SU-DHL-6 (cell line): ENCODE measurements around the gene DNAJC9.

Experiments
- H2AFZ ChIP-seq: fragments of 200-600 bp; sonication (generic); 2 replicates; pipeline ENCODE4 v1.6.1; 2014; ENCODE audit warnings: low read depth, mild to moderate bottlenecking, moderate library complexity, mixed read lengths, antibody characterized with exemption, low read length; ENCODE audit not compliant: severe bottlenecking
- H3F3A ChIP-seq: fragments of 200-600 bp; shearing (Covaris generic); 2 replicates; pipeline ENCODE4 v1.6.0; 2016; ENCODE audit warnings: antibody characterized with exemption, mild to moderate bottlenecking; ENCODE audit not compliant: insufficient read depth
- H3K27ac ChIP-seq: fragments of 200-600 bp; sonication (generic); 2 replicates; pipeline ENCODE4 v1.5.1; 2016; ENCODE audit warnings: low read depth, mild to moderate bottlenecking, low read length, moderate library complexity, mixed read lengths
- H3K27me3 ChIP-seq: fragments of 200-600 bp; sonication (generic), shearing (Covaris generic); 2 replicates; pipeline ENCODE4 v1.6.0; 2014; ENCODE audit warnings: mild to moderate bottlenecking, low read length
- H3K36me3 ChIP-seq: fragments of 200-600 bp; sonication (generic); 2 replicates; pipeline ENCODE4 v1.6.1; 2014; ENCODE audit warnings: mild to moderate bottlenecking, low read length, mixed read lengths
- H3K4me2 ChIP-seq: fragments of 300-600, 200-600 bp; shearing (Covaris generic), sonication (generic); 2 replicates; pipeline ENCODE4 v1.6.0; 2014; ENCODE audit warnings: low read length, low read depth, mild to moderate bottlenecking; ENCODE audit not compliant: poor library complexity, severe bottlenecking
- H3K4me3 ChIP-seq: fragments of 200-600 bp; sonication (generic); 2 replicates; pipeline ENCODE4 v1.5.1; 2014; ENCODE audit warnings: antibody characterized with exemption, low read length, mild to moderate bottlenecking, mixed read lengths; ENCODE audit not compliant: insufficient read depth, poor library complexity, severe bottlenecking
- H3K79me2 ChIP-seq: fragments of 200-600 bp; sonication (generic); 2 replicates; pipeline ENCODE4 v1.6.1; 2014; ENCODE audit warnings: mild to moderate bottlenecking, low read length, moderate library complexity; ENCODE audit not compliant: insufficient read depth
- H3K9ac ChIP-seq: fragments of 200-600 bp; sonication (generic); 2 replicates; pipeline ENCODE4 v1.7.0; 2014; ENCODE audit warnings: mild to moderate bottlenecking, low read length
- H3K9me2 ChIP-seq: fragments of 200-600 bp; sonication (generic); replicated peaks from 2 replicates; pipeline ENCODE4 v1.6.1; 2014; ENCODE audit warnings: low read length; ENCODE audit not compliant: insufficient read depth
- H3K9me3 ChIP-seq: fragments of 200-600 bp; sonication (generic); 2 replicates; pipeline ENCODE4 v1.6.1; 2014; ENCODE audit warnings: low read length, mixed read lengths; ENCODE audit not compliant: insufficient read depth
- H4K20me1 ChIP-seq: fragments of 200-600 bp; sonication (generic); 2 replicates; pipeline ENCODE4 v1.6.1; 2014; ENCODE audit warnings: low read depth, mild to moderate bottlenecking, antibody characterized with exemption, low read length, moderate library complexity, mixed read lengths
- EZH2phosphoT487 ChIP-seq: fragments of 200-600 bp; sonication (generic), shearing (Covaris generic); conservative IDR thresholded peaks from 2 replicates; pipeline ENCODE4 v1.6.1; 2018; ENCODE audit warnings: mild to moderate bottlenecking, antibody characterized with exemption, low read length, moderate library complexity, mixed read lengths
- TF ChIP-seq, protein P1 (sequence below): fragments of 200-600 bp; sonication (generic); IDR thresholded peaks from one replicate; pipeline ENCODE4 v1.5.1; 2017; ENCODE audit warnings: antibody characterized with exemption, mild to moderate bottlenecking, low read length, moderate library complexity; ENCODE audit not compliant: insufficient read depth, poor library complexity, severe bottlenecking

DNAJC9 gene

DNA sequence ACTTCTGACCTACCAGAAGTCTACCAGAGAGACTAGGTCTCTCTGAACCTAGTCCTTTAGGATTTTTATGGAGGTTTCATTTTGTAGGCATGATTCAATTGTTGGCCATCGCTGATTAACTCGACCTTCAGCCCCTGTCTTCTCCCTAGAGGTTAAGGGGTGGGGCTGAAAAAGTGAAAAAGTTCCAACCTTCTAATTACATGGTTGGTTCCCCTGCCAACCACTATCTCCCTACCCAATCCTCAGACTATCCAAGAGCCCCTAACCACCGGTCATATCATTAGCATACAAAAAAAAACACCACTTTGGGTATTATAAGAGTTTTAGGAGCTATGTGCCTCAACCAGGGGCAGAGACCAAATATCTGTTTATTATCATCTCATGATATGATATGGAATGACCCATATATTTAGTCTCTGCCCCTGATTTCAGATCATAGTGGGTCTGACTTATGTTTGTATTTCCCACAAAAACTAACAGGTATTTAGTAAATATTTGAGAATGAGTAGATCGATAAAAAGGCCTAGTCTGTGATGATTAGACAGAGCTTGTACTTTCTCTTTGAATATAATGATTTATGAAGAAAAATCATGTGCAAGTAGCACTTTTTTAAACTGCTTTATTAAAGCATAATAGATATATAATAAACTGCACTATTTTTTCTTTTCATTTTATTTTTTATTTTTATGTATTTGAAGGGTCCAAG lies 35.8 kb downstream of the DNAJC9 start:
- Histone ChIP-seq H3F3A (no peaks in the 10 kb centered on the region), H3K4me3 (no peak overlapping the region), H3K79me2 (no peaks in the 10 kb centered on the region), H3K9me3 (no peaks in the 10 kb centered on the region), H3K4me2 (no peak overlapping the region), H3K9ac (no peak overlapping the region), H3K36me3 (no peaks in the 10 kb centered on the region), H3K9me2 (no peaks in the 10 kb centered on the region), H3K27me3 (no peaks in the 10 kb centered on the region), H3K27ac (no peak overlapping the region), H4K20me1 (no peaks in the 10 kb centered on the region), H2AFZ (no peak overlapping the region)
- TF ChIP-seq, protein P1, sequence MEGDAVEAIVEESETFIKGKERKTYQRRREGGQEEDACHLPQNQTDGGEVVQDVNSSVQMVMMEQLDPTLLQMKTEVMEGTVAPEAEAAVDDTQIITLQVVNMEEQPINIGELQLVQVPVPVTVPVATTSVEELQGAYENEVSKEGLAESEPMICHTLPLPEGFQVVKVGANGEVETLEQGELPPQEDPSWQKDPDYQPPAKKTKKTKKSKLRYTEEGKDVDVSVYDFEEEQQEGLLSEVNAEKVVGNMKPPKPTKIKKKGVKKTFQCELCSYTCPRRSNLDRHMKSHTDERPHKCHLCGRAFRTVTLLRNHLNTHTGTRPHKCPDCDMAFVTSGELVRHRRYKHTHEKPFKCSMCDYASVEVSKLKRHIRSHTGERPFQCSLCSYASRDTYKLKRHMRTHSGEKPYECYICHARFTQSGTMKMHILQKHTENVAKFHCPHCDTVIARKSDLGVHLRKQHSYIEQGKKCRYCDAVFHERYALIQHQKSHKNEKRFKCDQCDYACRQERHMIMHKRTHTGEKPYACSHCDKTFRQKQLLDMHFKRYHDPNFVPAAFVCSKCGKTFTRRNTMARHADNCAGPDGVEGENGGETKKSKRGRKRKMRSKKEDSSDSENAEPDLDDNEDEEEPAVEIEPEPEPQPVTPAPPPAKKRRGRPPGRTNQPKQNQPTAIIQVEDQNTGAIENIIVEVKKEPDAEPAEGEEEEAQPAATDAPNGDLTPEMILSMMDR, result no peak
- TF ChIP-seq EZH2phosphoT487, result no peak

DNA sequence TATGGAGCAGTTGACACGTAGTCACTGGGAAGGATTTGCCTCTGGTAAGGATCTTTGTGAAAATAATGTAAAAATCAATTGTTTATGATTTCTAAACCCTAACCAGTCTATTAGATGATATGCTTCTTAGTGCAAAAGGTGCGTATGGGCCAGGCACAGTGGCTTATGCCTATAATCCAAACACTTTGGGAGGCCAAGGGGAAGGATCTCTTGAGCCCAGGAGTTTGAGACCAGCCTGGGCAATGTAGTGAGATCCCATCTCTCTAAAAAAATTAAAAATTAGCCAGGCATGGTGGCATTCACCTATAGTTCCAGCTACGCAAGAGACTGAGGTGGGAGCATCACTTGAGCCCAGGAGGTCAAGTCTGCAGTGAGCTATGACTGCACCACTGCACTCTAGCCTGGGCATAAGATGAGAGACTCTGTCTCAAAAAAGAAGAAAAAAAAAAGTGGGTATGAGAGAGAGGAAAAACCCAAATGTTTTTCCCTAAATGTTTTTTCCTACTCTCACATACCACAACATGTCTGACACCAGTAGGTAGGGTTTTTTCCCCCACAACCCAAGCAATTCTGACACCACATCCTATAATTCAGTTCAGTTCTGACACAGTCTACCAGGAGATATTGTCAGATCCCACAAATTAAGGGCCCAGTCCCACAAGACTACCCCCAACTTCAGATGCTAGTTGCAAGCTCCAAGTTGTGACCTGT lies 36.5 kb downstream of the DNAJC9 start:
- Histone ChIP-seq H4K20me1 (no peaks in the 10 kb centered on the region), H3K27me3 (no peaks in the 10 kb centered on the region), H3F3A (no peaks in the 10 kb centered on the region), H3K79me2 (no peaks in the 10 kb centered on the region), H3K36me3 (no peaks in the 10 kb centered on the region), H2AFZ (no peak overlapping the region), H3K9me3 (no peaks in the 10 kb centered on the region), H3K9ac (no peak overlapping the region), H3K4me2 (no peak overlapping the region), H3K4me3 (no peak overlapping the region), H3K9me2 (no peaks in the 10 kb centered on the region), H3K27ac (no peak overlapping the region)
- TF ChIP-seq EZH2phosphoT487, result no peak
- TF ChIP-seq, protein P1, result no peak

DNA sequence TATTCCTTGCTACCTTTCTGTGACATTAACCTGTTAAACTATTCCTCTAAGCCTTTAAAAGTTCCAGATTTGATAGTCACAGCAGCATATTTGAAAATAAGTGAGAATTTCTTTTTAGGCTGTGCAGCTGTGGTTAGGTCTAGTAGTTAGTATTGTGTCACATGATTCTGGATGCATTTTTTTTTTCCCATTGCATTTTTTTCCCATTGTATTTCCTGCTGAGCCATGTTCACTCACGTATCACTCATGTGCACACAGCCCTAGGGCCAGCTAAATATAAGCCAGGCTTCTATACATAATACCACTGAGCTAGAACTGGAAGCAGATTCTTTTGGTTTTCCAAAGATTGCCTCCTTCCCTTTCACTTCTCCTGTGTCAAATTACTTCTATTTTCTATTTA lies 37.4 kb downstream of the DNAJC9 start:
- Histone ChIP-seq H3K9me2 (no peaks in the 10 kb centered on the region), H2AFZ (no peak overlapping the region), H3K4me2 (no peak overlapping the region), H3F3A (no peaks in the 10 kb centered on the region), H3K9ac (no peak overlapping the region), H3K4me3 (no peak overlapping the region), H3K27ac (no peak overlapping the region), H3K9me3 (no peaks in the 10 kb centered on the region), H3K79me2 (no peaks in the 10 kb centered on the region), H3K27me3 (no peaks in the 10 kb centered on the region), H3K36me3 (no peaks in the 10 kb centered on the region), H4K20me1 (no peaks in the 10 kb centered on the region)
- no peak for TF ChIP-seq EZH2phosphoT487
- TF ChIP-seq, protein P1, result no peak
